Osteoblast (primary cell): ENCODE measurements around the gene SIGLEC11. TPM values are rescaled to one million over a fixed set of nuclear protein-coding genes. Genes with fewer than 3 reads are reported as not detected.

ENCODE experiments used
- DNase-seq: peaks from one replicate; pipeline ENCODE4 v3.0.0; 2011; ENCODE audit warnings: low spot score, mixed read lengths; ENCODE audit not compliant: insufficient read length; ENCODE audit errors: missing footprints
- H2AFZ ChIP-seq: 2 replicates; pipeline ENCODE4 v1.6.0; 2011; ENCODE audit warnings: mild to moderate bottlenecking, low read length
- H3K27ac ChIP-seq: 2 replicates; pipeline ENCODE4 v1.5.1; 2011; ENCODE audit warnings: mild to moderate bottlenecking, low read depth, low read length, moderate library complexity
- H3K27me3 ChIP-seq: 2 replicates; pipeline ENCODE4 v1.6.0; 2012; ENCODE audit warnings: mild to moderate bottlenecking, control low read depth, inconsistent platforms, low read length, moderate library complexity; ENCODE audit not compliant: insufficient read depth
- H3K36me3 ChIP-seq: 2 replicates; pipeline ENCODE4 v1.5.1; 2011; ENCODE audit warnings: mild to moderate bottlenecking, low read length, control low read depth, moderate library complexity; ENCODE audit not compliant: insufficient read depth
- H3K4me1 ChIP-seq: 2 replicates; pipeline ENCODE4 v1.5.1; 2011; ENCODE audit warnings: mild to moderate bottlenecking, low read length, control low read depth, moderate library complexity; ENCODE audit not compliant: insufficient read depth
- H3K4me2 ChIP-seq: 2 replicates; pipeline ENCODE4 v1.6.0; 2011; ENCODE audit warnings: mild to moderate bottlenecking, low read length; ENCODE audit not compliant: insufficient read depth
- H3K4me3 ChIP-seq: fragments of 200-600 bp; sonication (generic); 3 replicates; pipeline ENCODE4 v1.5.1; 2012; ENCODE audit warnings: mild to moderate bottlenecking, low read length, inconsistent platforms; ENCODE audit not compliant: insufficient read depth
- H3K79me2 ChIP-seq: 2 replicates; pipeline ENCODE4 v1.6.0; 2012; ENCODE audit warnings: mild to moderate bottlenecking, low read length, control low read depth, inconsistent platforms; ENCODE audit not compliant: insufficient read depth
- H3K9me3 ChIP-seq: 2 replicates; pipeline ENCODE4 v1.5.1; 2011; ENCODE audit warnings: low read depth, low read length, control low read depth
- H4K20me1 ChIP-seq: 2 replicates; pipeline ENCODE4 v1.6.0; 2012; ENCODE audit warnings: mild to moderate bottlenecking, low read length, control low read depth; ENCODE audit not compliant: insufficient read depth
- total RNA-seq: library from RNA; depleted of rRNA; stranded (reverse); fragments of >200 nt; gene quantifications from 2 replicates; pipeline ENCODE4 v1.2.3, GENCODE V29; 2012
- TF ChIP-seq, protein P1 (sequence below): IDR thresholded peaks from 2 replicates; pipeline ENCODE4 v1.5.1; 2011; ENCODE audit warnings: mild to moderate bottlenecking, low read depth, low read length, moderate library complexity; ENCODE audit errors: extremely low read depth

SIGLEC11 gene
- total RNA-seq, 1 donor: under 0.01 TPM

DNA sequence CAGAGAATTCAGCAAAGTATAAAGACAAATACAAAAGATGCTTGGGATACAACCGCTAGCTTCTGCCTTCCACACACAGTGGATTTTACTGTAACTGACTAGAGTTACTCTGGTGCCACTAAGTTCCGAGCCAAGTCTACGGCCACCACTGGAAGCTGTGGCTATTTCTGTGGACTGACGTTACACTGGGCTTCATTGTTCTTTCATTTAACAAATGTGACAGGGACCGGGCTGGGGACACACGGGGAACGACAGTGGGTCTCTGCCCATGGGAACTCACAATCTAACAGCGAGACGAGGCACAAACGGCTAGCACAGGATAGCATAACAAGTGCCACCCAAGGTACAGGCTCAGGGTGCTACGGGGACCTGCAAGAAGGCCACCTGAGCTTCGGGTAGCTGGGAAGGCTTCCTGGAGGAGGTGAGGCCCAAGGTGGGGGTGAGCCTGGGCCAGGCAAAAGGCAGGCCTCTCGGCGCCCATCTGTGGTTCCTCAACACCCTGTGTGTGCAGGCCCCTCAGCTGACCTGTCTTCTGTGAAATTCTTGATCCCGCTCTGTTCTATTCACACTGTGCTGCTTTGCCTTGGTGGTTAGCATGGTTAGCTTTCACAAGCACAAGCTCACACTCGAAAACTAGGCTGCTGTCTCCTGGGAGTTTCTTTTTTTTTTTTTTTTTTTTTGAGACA lies 54.0 kb downstream of the SIGLEC11 start:
- no peak overlapping the region for H3K27ac ChIP-seq
- H3K4me3 ChIP-seq: no peak overlapping the region
- TF ChIP-seq, protein P1, sequence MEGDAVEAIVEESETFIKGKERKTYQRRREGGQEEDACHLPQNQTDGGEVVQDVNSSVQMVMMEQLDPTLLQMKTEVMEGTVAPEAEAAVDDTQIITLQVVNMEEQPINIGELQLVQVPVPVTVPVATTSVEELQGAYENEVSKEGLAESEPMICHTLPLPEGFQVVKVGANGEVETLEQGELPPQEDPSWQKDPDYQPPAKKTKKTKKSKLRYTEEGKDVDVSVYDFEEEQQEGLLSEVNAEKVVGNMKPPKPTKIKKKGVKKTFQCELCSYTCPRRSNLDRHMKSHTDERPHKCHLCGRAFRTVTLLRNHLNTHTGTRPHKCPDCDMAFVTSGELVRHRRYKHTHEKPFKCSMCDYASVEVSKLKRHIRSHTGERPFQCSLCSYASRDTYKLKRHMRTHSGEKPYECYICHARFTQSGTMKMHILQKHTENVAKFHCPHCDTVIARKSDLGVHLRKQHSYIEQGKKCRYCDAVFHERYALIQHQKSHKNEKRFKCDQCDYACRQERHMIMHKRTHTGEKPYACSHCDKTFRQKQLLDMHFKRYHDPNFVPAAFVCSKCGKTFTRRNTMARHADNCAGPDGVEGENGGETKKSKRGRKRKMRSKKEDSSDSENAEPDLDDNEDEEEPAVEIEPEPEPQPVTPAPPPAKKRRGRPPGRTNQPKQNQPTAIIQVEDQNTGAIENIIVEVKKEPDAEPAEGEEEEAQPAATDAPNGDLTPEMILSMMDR: no peak
- H2AFZ ChIP-seq: no peak overlapping the region
- H3K79me2 ChIP-seq: peaks cover 8% of the 10 kb centered on the region
- H3K9me3 ChIP-seq: no peaks in the 10 kb centered on the region
- peaks cover 24% of the 10 kb centered on the region for H4K20me1 ChIP-seq
- DNase-seq: peak; percentile 27
- H3K4me2 ChIP-seq: no peak overlapping the region
- no peaks in the 10 kb centered on the region for H3K27me3 ChIP-seq
- H3K4me1 ChIP-seq: peaks cover 3% of the 10 kb centered on the region
- H3K36me3 ChIP-seq: peaks cover 26% of the 10 kb centered on the region

DNA sequence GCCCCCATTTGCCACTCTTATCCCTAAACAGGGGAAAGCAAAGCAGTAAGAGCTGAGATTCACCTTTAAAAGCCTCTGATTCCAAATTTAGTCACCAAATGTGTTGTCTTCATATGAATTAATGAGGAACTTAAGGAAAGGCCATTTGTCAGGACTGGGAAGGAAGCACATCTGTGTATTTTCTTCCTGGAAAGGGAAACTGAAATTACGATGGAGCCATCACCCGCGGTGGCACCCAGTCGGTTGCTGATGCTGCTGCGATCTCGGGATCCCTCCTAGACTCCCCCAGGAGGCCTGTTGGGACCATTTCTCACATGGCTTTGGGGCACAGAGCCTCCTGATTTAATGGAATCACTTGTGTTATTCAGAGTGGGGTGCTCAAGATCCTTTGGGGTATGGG lies 56.8 kb downstream of the SIGLEC11 start:
- DNase-seq: peak; percentile 45
- H3K79me2 ChIP-seq: peaks cover 5% of the 10 kb centered on the region
- peaks cover 16% of the 10 kb centered on the region for H4K20me1 ChIP-seq
- H3K4me2 ChIP-seq: no peak overlapping the region
- TF ChIP-seq, protein P1: no peak
- H3K4me3 ChIP-seq: no peak overlapping the region
- no peak overlapping the region for H2AFZ ChIP-seq
- H3K9me3 ChIP-seq: no peaks in the 10 kb centered on the region
- peaks cover 19% of the 10 kb centered on the region for H3K36me3 ChIP-seq
- no peaks in the 10 kb centered on the region for H3K4me1 ChIP-seq
- H3K27ac ChIP-seq: no peak overlapping the region
- no peaks in the 10 kb centered on the region for H3K27me3 ChIP-seq

Other genes starting within 250 kb of the SIGLEC11 start
- not detected in 2 replicates for gene TSKS, start 197.9 kb downstream of the SIGLEC11 start, total RNA-seq
- 93.1 and 98.1 TPM in 2 replicates for gene AP2A1, start 194.2 kb downstream of the SIGLEC11 start, total RNA-seq
- 18.6 and 29.7 TPM in 2 replicates for gene FUZ, start 147.9 kb downstream of the SIGLEC11 start, total RNA-seq
- 19.5 and 20.9 TPM in 2 replicates for gene MED25, start 142.9 kb downstream of the SIGLEC11 start, total RNA-seq
- gene PTOV1, start 110.0 kb downstream of the SIGLEC11 start, total RNA-seq: 39.4 and 43.3 TPM in 2 replicates
- 42.1 and 43.8 TPM in 2 replicates for gene PNKP, start 93.6 kb downstream of the SIGLEC11 start, total RNA-seq
- gene AKT1S1, start 83.8 kb downstream of the SIGLEC11 start, total RNA-seq: 13.3 and 13.4 TPM in 2 replicates
- gene TBC1D17, start 83.5 kb downstream of the SIGLEC11 start, total RNA-seq: 21.4 and 26.5 TPM in 2 replicates
- 0.29 and 1.4 TPM in 2 replicates for gene IL4I1, start 64.3 kb downstream of the SIGLEC11 start, total RNA-seq
- gene ATF5, start 32.0 kb downstream of the SIGLEC11 start, total RNA-seq: 6.2 and 8.3 TPM in 2 replicates
- gene NUP62, start 31.7 kb downstream of the SIGLEC11 start, total RNA-seq: 21.2 and 22.8 TPM in 2 replicates
- 24.2 and 30.6 TPM in 2 replicates for gene VRK3, start 64.2 kb upstream of the SIGLEC11 start, total RNA-seq
- 8.3 and 8.8 TPM in 2 replicates for gene ZNF473, start 64.8 kb upstream of the SIGLEC11 start, total RNA-seq
- gene IZUMO2, start 202.1 kb upstream of the SIGLEC11 start, total RNA-seq: not detected in 2 replicates
- under 0.01 TPM in 1 of 2 replicates, not detected in the other for gene MYH14, start 242.4 kb upstream of the SIGLEC11 start, total RNA-seq